NCI-H146 treated with DMSO at 0.1 percent for 48 hours (cell line): Measurements from ENCODE around the gene UMPS.
"Not testable (repeated sequence)": the region's sequence is repeated elsewhere in the genome, so short reads cannot be mapped to it uniquely, and the experiment has no call there.

Source experiments
- DNase-seq: peaks from one replicate; lab custom pipeline; 2025; ENCODE audit not compliant: unreplicated experiment; lab: John Stamatoyannopoulos, UW

Gene UMPS

GRCh38 chr3:124777762-124778470 lies 47.7 kb downstream of the UMPS start:
- no peak for DNase-seq

GRCh38 chr3:124779116-124779515 lies 48.9 kb downstream of the UMPS start:
- DNase-seq = no peak

- no peak for DNase-seq
Measured at GRCh38 chr3:124779751-124780191, 49.5 kb downstream of the UMPS start.

GRCh38 chr3:124780356-124780755 lies 50.1 kb downstream of the UMPS start:
- no peak for DNase-seq

GRCh38 chr3:124780761-124781475 lies 50.7 kb downstream of the UMPS start:
- no peak for DNase-seq

GRCh38 chr3:124781476-124782376 lies 51.5 kb downstream of the UMPS start:
- DNase-seq = no peak

GRCh38 chr3:124782377-124782712 lies 52.1 kb downstream of the UMPS start:
- not testable (repeated sequence) for DNase-seq

- peak; percentile 15 for DNase-seq
Measured at GRCh38 chr3:124783696-124784095, 53.4 kb downstream of the UMPS start.

- DNase-seq = no peak
Measured at GRCh38 chr3:124784686-124785382, 54.6 kb downstream of the UMPS start.

- DNase-seq = no peak
Measured at GRCh38 chr3:124785973-124786372, 55.7 kb downstream of the UMPS start.

GRCh38 chr3:124786511-124787241 lies 56.4 kb downstream of the UMPS start:
- no peak for DNase-seq

GRCh38 chr3:124787476-124788195 lies 57.4 kb downstream of the UMPS start:
- no peak for DNase-seq

GRCh38 chr3:124788254-124788745 lies 58.0 kb downstream of the UMPS start:
- no peak for DNase-seq

- DNase-seq = not testable (repeated sequence)
Measured at GRCh38 chr3:124789103-124789502, 58.9 kb downstream of the UMPS start.

- no peak for DNase-seq
Measured at GRCh38 chr3:124791142-124791541, 60.9 kb downstream of the UMPS start.

GRCh38 chr3:124791639-124792151 lies 61.4 kb downstream of the UMPS start:
- no peak for DNase-seq

- DNase-seq = no peak
Measured at GRCh38 chr3:124792341-124793040, 62.2 kb downstream of the UMPS start.

GRCh38 chr3:124793054-124793739 lies 62.9 kb downstream of the UMPS start:
- no peak for DNase-seq
